Type B pancreatic cell (in vitro differentiated cells): ENCODE data around the gene MIB1. TPM values are rescaled to one million over a fixed set of nuclear protein-coding genes. Genes with fewer than 3 reads are reported as not detected.

ENCODE experiments used
- DNase-seq: peaks from one replicate; pipeline ENCODE4 v3.0.0; 2021; ENCODE audit warnings: mixed read lengths; ENCODE audit not compliant: unreplicated experiment; ENCODE audit errors: extremely low spot score
- H3K27ac Mint-ChIP-seq: 2 replicates; pipeline ENCODE4 v1.8.0; 2021; ENCODE audit warnings: mild to moderate bottlenecking, mixed read lengths
- H3K27me3 Mint-ChIP-seq: 2 replicates; pipeline ENCODE4 v1.8.0; 2021; ENCODE audit warnings: mixed read lengths
- H3K36me3 Mint-ChIP-seq: 2 replicates; pipeline ENCODE4 v1.8.0; 2021; ENCODE audit warnings: mixed read lengths
- H3K4me1 Mint-ChIP-seq: one replicate; pipeline ENCODE4 v1.8.0; 2021; ENCODE audit warnings: mixed read lengths; ENCODE audit not compliant: unreplicated experiment
- H3K4me3 Mint-ChIP-seq: 2 replicates; pipeline ENCODE4 v1.8.0; 2021; ENCODE audit warnings: mild to moderate bottlenecking, mixed read lengths
- H3K9me3 Mint-ChIP-seq: 2 replicates; pipeline ENCODE4 v1.8.0; 2021; ENCODE audit warnings: mixed read lengths
- CTCF ChIP-seq: fragments of 200-600 bp; sonication (generic); conservative IDR thresholded peaks from 2 replicates; pipeline ENCODE4 v1.5.0; 2021; ENCODE audit warnings: antibody characterized with exemption, mild to moderate bottlenecking
- total RNA-seq: library from RNA; stranded (reverse); gene quantifications from 2 replicates; pipeline ENCODE4 v1.2.1, GENCODE V29; 2021; ENCODE audit warnings: low replicate concordance

The MIB1 gene
- total RNA-seq, 1 donor from 2014 or later: 65.7 TPM

- Mint-ChIP-seq H3K4me1 (peaks cover 5% of the 10 kb centered on the region), H3K9me3 (peaks cover 4% of the 10 kb centered on the region), H3K27me3 (peaks cover 20% of the 10 kb centered on the region), H3K4me3 (no peak overlapping the region), H3K27ac (no peak overlapping the region), H3K36me3 (no peaks in the 10 kb centered on the region)
- DNase-seq: no peak
- peak; percentile 16 for TF ChIP-seq CTCF
Measured at GRCh38 chr18:21912339-21913239, 172.0 kb downstream of the MIB1 start.

GRCh38 chr18:21914739-21915319 is 174.2 kb downstream of the MIB1 start:
- Mint-ChIP-seq H3K36me3 (no peaks in the 10 kb centered on the region), H3K27ac (no peak overlapping the region), H3K4me3 (no peak overlapping the region), H3K4me1 (peaks cover 5% of the 10 kb centered on the region), H3K9me3 (peaks cover 7% of the 10 kb centered on the region), H3K27me3 (peaks cover 18% of the 10 kb centered on the region)
- peak; percentile 76 for TF ChIP-seq CTCF
- no peak for DNase-seq

- no peaks in the 10 kb centered on the region for H3K36me3 Mint-ChIP-seq
- H3K9me3 Mint-ChIP-seq: peaks cover 7% of the 10 kb centered on the region
- no peak for TF ChIP-seq CTCF
- H3K27me3 Mint-ChIP-seq: peaks cover 16% of the 10 kb centered on the region
- peaks cover 5% of the 10 kb centered on the region for H3K4me1 Mint-ChIP-seq
- DNase-seq: no peak
- H3K4me3 Mint-ChIP-seq: no peak overlapping the region
- no peak overlapping the region for H3K27ac Mint-ChIP-seq
Measured at GRCh38 chr18:21915546-21915945, 175.0 kb downstream of the MIB1 start.

DNA sequence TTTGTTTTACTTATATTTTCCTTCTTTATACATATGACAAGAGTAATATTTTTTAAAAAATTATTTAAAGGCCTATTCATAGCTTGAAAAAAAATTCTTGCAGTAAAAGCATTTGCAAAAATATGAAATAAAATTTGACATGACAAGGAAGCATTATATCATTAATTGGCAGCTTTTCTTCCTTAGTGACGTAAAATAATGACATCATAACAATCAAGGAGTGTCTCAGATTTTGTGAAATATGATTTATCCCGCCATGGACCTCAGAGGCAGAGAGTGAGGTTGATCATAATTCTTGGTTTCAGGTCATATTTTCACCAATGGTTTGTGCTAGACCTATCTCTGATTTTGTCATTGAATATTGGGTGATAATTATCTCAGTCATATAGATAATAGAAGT is 176.0 kb downstream of the MIB1 start:
- no peak for DNase-seq
- H3K4me1 Mint-ChIP-seq: peaks cover 5% of the 10 kb centered on the region
- H3K27me3 Mint-ChIP-seq: peaks cover 6% of the 10 kb centered on the region
- H3K4me3 Mint-ChIP-seq: no peak overlapping the region
- H3K9me3 Mint-ChIP-seq: peaks cover 7% of the 10 kb centered on the region
- H3K27ac Mint-ChIP-seq: no peak overlapping the region
- no peaks in the 10 kb centered on the region for H3K36me3 Mint-ChIP-seq
- no peak for TF ChIP-seq CTCF

GRCh38 chr18:21918693-21919092 is 178.1 kb downstream of the MIB1 start:
- H3K4me1 Mint-ChIP-seq: peaks cover 5% of the 10 kb centered on the region
- no peak for DNase-seq
- peaks cover 7% of the 10 kb centered on the region for H3K9me3 Mint-ChIP-seq
- H3K27me3 Mint-ChIP-seq: peaks cover 4% of the 10 kb centered on the region
- no peak overlapping the region for H3K27ac Mint-ChIP-seq
- TF ChIP-seq CTCF: no peak
- no peaks in the 10 kb centered on the region for H3K36me3 Mint-ChIP-seq
- H3K4me3 Mint-ChIP-seq: no peak overlapping the region

Other genes with a start within 250 kb of the MIB1 start
- 15.3 and 16.4 TPM in 2 replicates for gene ESCO1, start 140.1 kb upstream of the MIB1 start, total RNA-seq
- gene SNRPD1, start 128.5 kb upstream of the MIB1 start, total RNA-seq: 66.4 and 83.1 TPM in 2 replicates
- gene ABHD3, start 36.0 kb upstream of the MIB1 start, total RNA-seq: 23.2 and 29.3 TPM in 2 replicates